HG02588 (cell line): Measurements from ENCODE around the gene RINT1.

Experiments used
- ATAC-seq: cut with Tn5 transposase; IDR thresholded peaks from one replicate; pipeline ENCODE4 v1.9.1; 2021; ENCODE audit warnings: mild to moderate bottlenecking, moderate library complexity; ENCODE audit not compliant: unreplicated experiment

RINT1 gene

GRCh38 chr7:105530546-105530945 is 1.5 kb upstream of the RINT1 start:
- no peak for ATAC-seq

GRCh38 chr7:105532709-105533460 is 884 bp downstream of the RINT1 start:
- ATAC-seq, result no peak

GRCh38 chr7:105538339-105538738 is 6.3 kb downstream of the RINT1 start:
- no peak for ATAC-seq

- ATAC-seq, result no peak
Observed at GRCh38 chr7:105559926-105560325, 27.9 kb downstream of the RINT1 start.

GRCh38 chr7:105565190-105565589 is 33.2 kb downstream of the RINT1 start:
- ATAC-seq, result no peak

- ATAC-seq, result no peak
Observed at GRCh38 chr7:105567024-105567423, 35.0 kb downstream of the RINT1 start.

- no peak for ATAC-seq
Observed at GRCh38 chr7:105567821-105568220, 35.8 kb downstream of the RINT1 start.

GRCh38 chr7:105571891-105572290 is 39.9 kb downstream of the RINT1 start:
- ATAC-seq, result no peak

GRCh38 chr7:105577251-105577650 is 45.2 kb downstream of the RINT1 start:
- no peak for ATAC-seq

- no peak for ATAC-seq
Observed at GRCh38 chr7:105578496-105578895, 46.5 kb downstream of the RINT1 start.

GRCh38 chr7:105580022-105580740 is 48.2 kb downstream of the RINT1 start:
- ATAC-seq, result no peak

GRCh38 chr7:105581066-105581811 is 49.2 kb downstream of the RINT1 start, which contains the start of gene EFCAB10:
Gene EFCAB10 (minus strand): TSS chr7:105581493. CDS start chr7:105581463, 30 bp downstream.
- ATAC-seq, result peak; percentile 79

- ATAC-seq, result no peak
Observed at GRCh38 chr7:105583061-105583460, 51.1 kb downstream of the RINT1 start.

- ATAC-seq, result no peak
Observed at GRCh38 chr7:105584165-105584564, 52.2 kb downstream of the RINT1 start.

GRCh38 chr7:105585850-105586500 is 54.0 kb downstream of the RINT1 start:
- ATAC-seq, result no peak

- ATAC-seq, result no peak
Observed at GRCh38 chr7:105587909-105588635, 56.1 kb downstream of the RINT1 start.

- peak; percentile 81 for ATAC-seq
Observed at GRCh38 chr7:105589356-105590077, 57.5 kb downstream of the RINT1 start.

- no peak for ATAC-seq
Observed at GRCh38 chr7:105590793-105591192, 58.8 kb downstream of the RINT1 start.

- ATAC-seq, result no peak
Observed at GRCh38 chr7:105591522-105591921, 59.5 kb downstream of the RINT1 start.

- ATAC-seq, result no peak
Observed at GRCh38 chr7:105594034-105594433, 62.0 kb downstream of the RINT1 start.
